ENCODE data around the gene RSPO3.

GRCh38 chr6:127134136-127134535 lies 15.7 kb downstream of the RSPO3 start:
- TF ChIP-seq CTCF (IDR thresholded peaks at IDR 0.05; ENCODE audit: poor library complexity) (no peak), EZH2phosphoT487 (IDR thresholded peaks at IDR 0.05; ENCODE audit: low read depth, severe bottlenecking, unreplicated experiment) (no peak), EZH2 (IDR thresholded peaks at IDR 0.05; ENCODE audit: borderline replicate concordance) (no peak)

Measured in hepatocyte (in vitro differentiated cells).